ENCODE results near the gene GDF10.

- no peak for TF ChIP-seq CTCF (IDR thresholded peaks at IDR 0.05)
- TF ChIP-seq POLR2A (IDR thresholded peaks at IDR 0.05) = no peak
These were observed 3.7 kb upstream of the GDF10 start for GRCh38 chr10:47296156-47296894.

Measured in lower leg skin (tissue), 3 donors.